Gastrocnemius medialis (tissue), 4 donors: ENCODE results near the gene DMWD.

Source experiments
- CTCF ChIP-seq, 5 experiments: fragments of 450-650 bp in 3 of 5; fragments of 200-600 bp in 2 of 5; sonication (generic) in 2 of 5; IDR thresholded peaks in 4 of 5; conservative IDR thresholded peaks in 1 of 5; 1 replicate in 4 of 5; 2 replicates in 1 of 5; pipeline ENCODE4 v1.5.1; 2016 to 2019; ENCODE audit warnings: antibody characterized with exemption in 5 of 5, mild to moderate bottlenecking in 3 of 5, moderate library complexity in 3 of 5
- POLR2A ChIP-seq, 2 donors: fragments of 450-650 bp; IDR thresholded peaks; one replicate each; pipeline ENCODE4 v1.6.1; 2017; ENCODE audit warnings: antibody characterized with exemption in 2 of 2, mild to moderate bottlenecking in 2 of 2, moderate library complexity in 2 of 2

GRCh38 chr19:45778010-45778661, 14.5 kb downstream of the DMWD start:
- TF ChIP-seq CTCF (IDR thresholded peaks at IDR 0.05 in 4 of 5, conservative IDR thresholded peaks at IDR 0.05 in 1 of 5) (no peak), POLR2A (IDR thresholded peaks at IDR 0.05) (no peak)
